WERI-Rb-1 (cell line): Measurements from ENCODE around the gene C3orf38.
A peak's percentile ranks its signal among the peaks of the same experiment; 100 is the strongest.
"Not testable (repeated sequence)": the region's sequence is repeated elsewhere in the genome, so short reads cannot be mapped to it uniquely, and the experiment has no call there.

Experiments used
- DNase-seq: peaks from one replicate; pipeline ENCODE4 v3.0.0-alpha.2; 2020
- H3K27ac ChIP-seq: fragments of 250-450 bp; sonication (Bioruptor Pico); 2 replicates; pipeline ENCODE4 v1.5.1; 2020; ENCODE audit warnings: mild to moderate bottlenecking, moderate library complexity
- H3K27me3 ChIP-seq: fragments of 250-450 bp; sonication (Bioruptor Pico); 2 replicates; pipeline ENCODE4 v1.5.1; 2021; ENCODE audit warnings: mild to moderate bottlenecking, low read depth, moderate library complexity; ENCODE audit not compliant: insufficient read depth, severe bottlenecking
- H3K36me3 ChIP-seq: fragments of 250-450 bp; sonication (Bioruptor Pico); 2 replicates; pipeline ENCODE4 v1.5.1; 2020; ENCODE audit warnings: mild to moderate bottlenecking, moderate library complexity
- H3K4me3 ChIP-seq: 2 replicates; pipeline ENCODE4 v1.5.1; 2011; ENCODE audit warnings: low read depth, mild to moderate bottlenecking, control low read depth, low read length
- H3K9me3 ChIP-seq: fragments of 250-450 bp; sonication (Bioruptor Pico); 2 replicates; pipeline ENCODE4 v1.5.1; 2021; ENCODE audit warnings: mild to moderate bottlenecking, moderate library complexity; ENCODE audit not compliant: severe bottlenecking
- CTCF ChIP-seq: IDR thresholded peaks from 2 replicates; pipeline ENCODE4 v1.5.1; 2011; ENCODE audit warnings: low read depth, mild to moderate bottlenecking, control low read depth, inconsistent platforms, low read length

Gene C3orf38

DNA sequence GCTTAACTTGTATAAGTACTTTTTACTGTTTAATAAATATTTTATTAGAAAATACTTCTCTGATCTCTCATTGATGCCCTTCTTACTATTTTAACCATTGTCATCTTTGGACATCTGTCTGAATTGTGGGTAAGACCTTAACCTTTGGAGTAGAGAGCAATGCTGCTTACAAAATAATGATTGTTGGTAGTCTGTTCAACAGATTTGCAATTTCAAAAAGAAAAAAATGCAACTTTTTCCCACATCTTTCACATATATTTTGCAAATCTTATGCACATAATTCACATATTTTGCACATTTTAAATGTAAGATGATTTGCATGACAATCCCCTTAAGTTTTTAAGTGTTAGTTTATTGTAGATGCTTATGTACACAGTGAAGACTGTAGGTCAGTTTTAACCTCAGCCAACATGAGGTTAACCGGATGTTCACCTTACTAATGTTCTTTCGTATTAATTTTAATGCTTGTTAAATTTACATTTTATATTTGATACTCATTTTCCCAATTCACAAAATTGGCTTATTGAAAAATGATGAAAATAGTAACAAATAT is 16.7 kb downstream of the C3orf38 start:
- Histone ChIP-seq H3K36me3 (peaks cover 6% of the 10 kb centered on the region; the same call in 1 of the 2 replicates), H3K4me3 (no peak overlapping the region), H3K27ac (no peak overlapping the region), H3K9me3 (no peaks in the 10 kb centered on the region), H3K27me3 (no peaks in the 10 kb centered on the region)
- TF ChIP-seq CTCF, result no peak
- DNase-seq, result no peak

- Histone ChIP-seq H3K27ac (no peak overlapping the region), H3K4me3 (no peak overlapping the region), H3K9me3 (no peaks in the 10 kb centered on the region), H3K36me3 (0 out of 2 replicates have a peak, but pooled peaks cover 3% of the 10 kb centered on the region), H3K27me3 (no peaks in the 10 kb centered on the region)
- TF ChIP-seq CTCF, result no peak
- no peak for DNase-seq
Observed at GRCh38 chr3:88167173-88167572, 17.4 kb downstream of the C3orf38 start.

DNA sequence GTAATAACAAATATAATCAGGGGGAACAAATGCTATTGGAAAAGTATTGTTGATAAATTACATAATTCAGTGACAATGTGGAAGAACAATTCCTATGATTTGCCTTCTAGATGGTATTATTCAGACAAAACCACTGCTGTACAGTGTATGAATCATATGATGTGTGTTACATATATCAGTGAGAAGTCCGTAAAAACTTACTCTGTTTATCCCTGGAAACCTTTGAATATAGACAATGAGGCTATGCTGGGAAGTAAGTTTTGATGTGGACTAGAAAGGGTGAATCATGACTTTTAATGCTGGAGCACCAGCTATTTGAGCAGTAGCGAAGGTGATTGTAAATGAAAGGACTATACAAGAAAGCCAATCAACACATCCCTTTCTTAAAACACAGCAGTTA is 17.9 kb downstream of the C3orf38 start:
- H3K4me3 ChIP-seq, result no peak overlapping the region
- no peaks in the 10 kb centered on the region for H3K9me3 ChIP-seq
- no peaks in the 10 kb centered on the region for H3K27me3 ChIP-seq
- 0 out of 2 replicates have a peak, but pooled peaks cover 2% of the 10 kb centered on the region for H3K36me3 ChIP-seq
- no peak for TF ChIP-seq CTCF
- no peak for DNase-seq
- no peak overlapping the region for H3K27ac ChIP-seq

GRCh38 chr3:88168171-88168570 is 18.4 kb downstream of the C3orf38 start:
- H3K27ac ChIP-seq, result no peak overlapping the region
- H3K36me3 ChIP-seq, result no peaks in the 10 kb centered on the region
- H3K4me3 ChIP-seq, result no peak overlapping the region
- TF ChIP-seq CTCF, result no peak
- no peaks in the 10 kb centered on the region for H3K9me3 ChIP-seq
- no peaks in the 10 kb centered on the region for H3K27me3 ChIP-seq
- no peak for DNase-seq

- peak; percentile 15 for DNase-seq
- TF ChIP-seq CTCF, result peak; percentile 18; the same call in 1 of the 2 replicates
Observed at GRCh38 chr3:88180398-88180999, 30.7 kb downstream of the C3orf38 start.

GRCh38 chr3:88182165-88182918 is 32.6 kb downstream of the C3orf38 start:
- not testable (repeated sequence) for H3K36me3 ChIP-seq, H3K4me3 ChIP-seq, H3K9me3 ChIP-seq, H3K27me3 ChIP-seq, H3K27ac ChIP-seq, DNase-seq

More at GRCh38 chr3:88180398-88180999, 30.7 kb downstream of the C3orf38 start:
- no peaks in the 10 kb centered on the region for H3K9me3 ChIP-seq
- no peaks in the 10 kb centered on the region for H3K36me3 ChIP-seq
- no peaks in the 10 kb centered on the region for H3K27me3 ChIP-seq
- no peak overlapping the region for H3K27ac ChIP-seq
- no peak overlapping the region for H3K4me3 ChIP-seq
